ENCODE measurements around the gene ABCA1.

The ABCA1 gene

GRCh38 chr9:104820336-104820735 lies 107.6 kb downstream of the ABCA1 start:
- Histone ChIP-seq H3K79me2 (ENCODE audit: control insufficient read depth, insufficient read depth, low read length, poor library complexity) (no peaks in the 10 kb centered on the region), H3K4me1 (ENCODE audit: control insufficient read depth in 1 of 2, insufficient read depth in 2 of 2, low read length in 2 of 2) (no peaks in the 10 kb centered on the region), H4K91ac (ENCODE audit: low read depth, low read length) (no peak overlapping the region), H4K12ac (ENCODE audit: low read depth, low read length) (no peak overlapping the region), H3K4me2 (ENCODE audit: low read length) (no peak overlapping the region), H2BK12ac (ENCODE audit: low read length) (no peak overlapping the region), H3K14ac (ENCODE audit: low read length) (no peak overlapping the region), H3K36me3 (ENCODE audit: control insufficient read depth in 1 of 2, insufficient read depth in 2 of 2, low read length in 2 of 2) (peaks cover 13 to 34% of the 10 kb centered on the region in 2 experiments), H2AK5ac (ENCODE audit: low read length) (no peak overlapping the region), H4K8ac (ENCODE audit: low read depth, low read length) (no peak overlapping the region), H3K27me3 (ENCODE audit: insufficient read depth, low read length) (no peaks in the 10 kb centered on the region), H3K23ac (ENCODE audit: low read length) (no peak overlapping the region), H3K18ac (ENCODE audit: low read length) (no peak overlapping the region), H3K4me3 (ENCODE audit: low read depth, low read length) (no peak overlapping the region), H3K4ac (ENCODE audit: low read depth, low read length) (no peak overlapping the region), H3K9me3 (ENCODE audit: insufficient read depth, low read depth, low read length) (no peaks in the 10 kb centered on the region), H2BK5ac (ENCODE audit: low read depth, low read length, poor library complexity) (no peak overlapping the region), H2AFZ (ENCODE audit: insufficient read depth, low read length, poor library complexity) (no peak overlapping the region), H2BK120ac (ENCODE audit: insufficient read depth, low read length, poor library complexity) (no peak overlapping the region), H3K79me1 (ENCODE audit: low read length) (no peaks in the 10 kb centered on the region), H3K9ac (ENCODE audit: low read length) (no peak overlapping the region), H3K27ac (ENCODE audit: low read depth, low read length) (no peak overlapping the region)
- no CpG with 5 or more reads among the region's 4 CpGs for WGBS (ENCODE audit: extremely low coverage, insufficient coverage, insufficient read length)
- no peak for DNase-seq

DNA sequence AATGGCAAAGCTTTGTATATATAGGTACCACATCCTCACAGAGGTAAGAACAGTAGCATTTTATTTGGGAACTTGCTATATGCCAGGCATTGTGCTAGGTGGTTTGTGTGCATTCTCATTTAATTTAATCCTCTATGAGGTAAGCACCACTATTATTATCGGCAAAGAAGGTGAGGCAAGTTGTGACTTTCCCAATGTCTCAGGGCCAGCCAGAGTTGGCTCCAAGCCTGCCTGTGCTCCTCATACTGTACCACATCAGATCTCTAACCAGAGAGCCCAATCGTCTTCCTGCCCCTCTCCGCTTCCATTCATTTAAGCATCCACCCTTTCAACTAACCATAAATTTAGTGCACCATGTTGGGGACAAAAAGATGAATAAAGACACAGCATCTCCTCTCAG lies 108.9 kb downstream of the ABCA1 start:
- no peaks in the 10 kb centered on the region for H3K79me1 ChIP-seq (ENCODE audit: low read length)
- no peak overlapping the region for H3K4ac ChIP-seq (ENCODE audit: low read depth, low read length)
- H3K36me3 ChIP-seq (ENCODE audit: control insufficient read depth in 1 of 2, insufficient read depth in 2 of 2, low read length in 2 of 2): peaks cover 14 to 31% of the 10 kb centered on the region in 2 experiments
- H3K18ac ChIP-seq (ENCODE audit: low read length): no peak overlapping the region
- H3K9me3 ChIP-seq (ENCODE audit: insufficient read depth, low read depth, low read length): no peaks in the 10 kb centered on the region
- no CpG with 5 or more reads among the region's 3 CpGs for WGBS (ENCODE audit: extremely low coverage, insufficient coverage, insufficient read length)
- H2BK5ac ChIP-seq (ENCODE audit: low read depth, low read length, poor library complexity): no peak overlapping the region
- H3K4me3 ChIP-seq (ENCODE audit: low read depth, low read length): no peak overlapping the region
- no peak for DNase-seq
- H2AK5ac ChIP-seq (ENCODE audit: low read length): no peak overlapping the region
- no peak overlapping the region for H2BK120ac ChIP-seq (ENCODE audit: insufficient read depth, low read length, poor library complexity)
- H3K4me2 ChIP-seq (ENCODE audit: low read length): no peak overlapping the region
- H2AFZ ChIP-seq (ENCODE audit: insufficient read depth, low read length, poor library complexity): no peak overlapping the region
- no peak overlapping the region for H3K9ac ChIP-seq (ENCODE audit: low read length)
- no peak overlapping the region for H3K14ac ChIP-seq (ENCODE audit: low read length)
- H3K23ac ChIP-seq (ENCODE audit: low read length): no peak overlapping the region
- no peaks in the 10 kb centered on the region for H3K27me3 ChIP-seq (ENCODE audit: insufficient read depth, low read length)
- H4K12ac ChIP-seq (ENCODE audit: low read depth, low read length): no peak overlapping the region
- H4K8ac ChIP-seq (ENCODE audit: low read depth, low read length): no peak overlapping the region
- no peak overlapping the region for H2BK12ac ChIP-seq (ENCODE audit: low read length)
- no peak overlapping the region for H4K91ac ChIP-seq (ENCODE audit: low read depth, low read length)
- no peaks in the 10 kb centered on the region for H3K4me1 ChIP-seq (ENCODE audit: control insufficient read depth in 1 of 2, insufficient read depth in 2 of 2, low read length in 2 of 2)
- no peak overlapping the region for H3K27ac ChIP-seq (ENCODE audit: low read depth, low read length)
- H3K79me2 ChIP-seq (ENCODE audit: control insufficient read depth, insufficient read depth, low read length, poor library complexity): no peaks in the 10 kb centered on the region

GRCh38 chr9:104817437-104817836 lies 110.5 kb downstream of the ABCA1 start:
- Histone ChIP-seq H2BK120ac (ENCODE audit: insufficient read depth, low read length, poor library complexity) (no peak overlapping the region), H3K79me1 (ENCODE audit: low read length) (no peaks in the 10 kb centered on the region), H3K9ac (ENCODE audit: low read length) (no peak overlapping the region), H3K4ac (ENCODE audit: low read depth, low read length) (no peak overlapping the region), H2AK5ac (ENCODE audit: low read length) (no peak overlapping the region), H3K18ac (ENCODE audit: low read length) (no peak overlapping the region), H2BK12ac (ENCODE audit: low read length) (no peak overlapping the region), H3K4me1 (ENCODE audit: control insufficient read depth in 1 of 2, insufficient read depth in 2 of 2, low read length in 2 of 2) (no peaks in the 10 kb centered on the region), H3K4me2 (ENCODE audit: low read length) (no peak overlapping the region), H3K4me3 (ENCODE audit: low read depth, low read length) (no peak overlapping the region), H2AFZ (ENCODE audit: insufficient read depth, low read length, poor library complexity) (no peak overlapping the region), H4K12ac (ENCODE audit: low read depth, low read length) (no peak overlapping the region), H3K27me3 (ENCODE audit: insufficient read depth, low read length) (no peaks in the 10 kb centered on the region), H3K9me3 (ENCODE audit: insufficient read depth, low read depth, low read length) (no peaks in the 10 kb centered on the region), H3K23ac (ENCODE audit: low read length) (no peak overlapping the region), H3K14ac (ENCODE audit: low read length) (no peak overlapping the region), H3K27ac (ENCODE audit: low read depth, low read length) (no peak overlapping the region), H4K8ac (ENCODE audit: low read depth, low read length) (no peak overlapping the region), H3K36me3 (ENCODE audit: control insufficient read depth in 1 of 2, insufficient read depth in 2 of 2, low read length in 2 of 2) (peaks cover 16 to 29% of the 10 kb centered on the region in 2 experiments), H3K79me2 (ENCODE audit: control insufficient read depth, insufficient read depth, low read length, poor library complexity) (no peaks in the 10 kb centered on the region), H4K91ac (ENCODE audit: low read depth, low read length) (no peak overlapping the region), H2BK5ac (ENCODE audit: low read depth, low read length, poor library complexity) (no peak overlapping the region)
- no peak for DNase-seq
- WGBS (ENCODE audit: extremely low coverage, insufficient coverage, insufficient read length): no CpG with 5 or more reads among the region's 7 CpGs

DNA sequence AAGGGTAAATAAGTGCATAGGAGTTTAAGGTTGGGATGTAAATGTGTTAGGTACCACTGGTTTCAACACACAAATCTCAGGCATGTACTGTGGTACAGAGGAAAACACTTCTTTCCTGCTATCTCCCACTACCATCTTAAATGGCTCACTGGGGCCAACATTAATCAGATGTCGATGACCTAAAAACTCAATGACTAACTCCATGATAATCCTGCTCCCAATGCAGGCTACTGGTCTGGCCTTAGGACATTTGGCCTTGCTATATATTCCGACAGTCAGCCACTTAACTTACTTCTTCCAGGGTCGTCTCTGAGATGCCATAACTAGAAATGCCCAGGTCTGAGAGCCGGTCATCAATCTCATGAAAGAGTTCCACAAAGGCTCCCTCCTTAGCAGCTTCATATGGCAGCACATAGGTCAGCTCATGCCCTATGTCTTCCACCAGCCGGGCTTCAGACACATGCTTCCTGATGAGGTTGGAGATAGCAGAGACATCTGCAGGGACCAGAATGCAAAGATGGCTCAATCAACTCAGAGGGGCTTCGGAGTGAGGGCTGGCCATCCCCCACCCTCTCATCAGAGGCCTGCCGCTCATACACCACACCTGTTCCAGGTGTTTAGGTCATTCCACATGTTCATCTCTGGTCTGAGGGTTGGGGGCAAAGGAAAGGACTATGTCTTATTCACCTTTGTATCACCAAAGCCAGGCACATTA lies 111.9 kb downstream of the ABCA1 start:
- H3K14ac ChIP-seq (ENCODE audit: low read length): no peak overlapping the region
- no peaks in the 10 kb centered on the region for H3K79me2 ChIP-seq (ENCODE audit: control insufficient read depth, insufficient read depth, low read length, poor library complexity)
- H3K4me1 ChIP-seq (ENCODE audit: control insufficient read depth in 1 of 2, insufficient read depth in 2 of 2, low read length in 2 of 2): peaks cover 0 to 2% of the 10 kb centered on the region in 2 experiments
- no peak overlapping the region for H3K9ac ChIP-seq (ENCODE audit: low read length)
- H3K4ac ChIP-seq (ENCODE audit: low read depth, low read length): no peak overlapping the region
- H3K27ac ChIP-seq (ENCODE audit: low read depth, low read length): no peak overlapping the region
- H2BK5ac ChIP-seq (ENCODE audit: low read depth, low read length, poor library complexity): no peak overlapping the region
- DNase-seq: peak; percentile 69 to 81
- no peak overlapping the region for H2AFZ ChIP-seq (ENCODE audit: insufficient read depth, low read length, poor library complexity)
- no peak overlapping the region for H2BK120ac ChIP-seq (ENCODE audit: insufficient read depth, low read length, poor library complexity)
- no peak overlapping the region for H4K8ac ChIP-seq (ENCODE audit: low read depth, low read length)
- H2AK5ac ChIP-seq (ENCODE audit: low read length): no peak overlapping the region
- H3K79me1 ChIP-seq (ENCODE audit: low read length): no peaks in the 10 kb centered on the region
- H4K12ac ChIP-seq (ENCODE audit: low read depth, low read length): no peak overlapping the region
- H2BK12ac ChIP-seq (ENCODE audit: low read length): no peak overlapping the region
- no peak overlapping the region for H3K4me2 ChIP-seq (ENCODE audit: low read length)
- no peak overlapping the region for H3K23ac ChIP-seq (ENCODE audit: low read length)
- no peak overlapping the region for H3K4me3 ChIP-seq (ENCODE audit: low read depth, low read length)
- H4K91ac ChIP-seq (ENCODE audit: low read depth, low read length): no peak overlapping the region
- H3K9me3 ChIP-seq (ENCODE audit: insufficient read depth, low read depth, low read length): no peaks in the 10 kb centered on the region
- H3K18ac ChIP-seq (ENCODE audit: low read length): no peak overlapping the region
- no CpG with 5 or more reads among the region's 7 CpGs for WGBS (ENCODE audit: extremely low coverage, insufficient coverage, insufficient read length)
- no peaks in the 10 kb centered on the region for H3K27me3 ChIP-seq (ENCODE audit: insufficient read depth, low read length)
- H3K36me3 ChIP-seq (ENCODE audit: control insufficient read depth in 1 of 2, insufficient read depth in 2 of 2, low read length in 2 of 2): peaks cover 16 to 26% of the 10 kb centered on the region in 2 experiments

Measured in trophoblast cell (in vitro differentiated cells and primary cell).